Mucosa of descending colon (tissue), 3 donors: ENCODE results near the gene NOL4L. TPM values are rescaled to one million over a fixed set of nuclear protein-coding genes. Genes with fewer than 3 reads are reported as not detected.

Experiments used
- ATAC-seq: fragments of 200-7000 bp; cut with Tn5 transposase; one replicate; pipeline ENCODE4 v1.9.1; 2020; ENCODE audit warnings: mild to moderate bottlenecking, moderate library complexity
- DNase-seq, 3 donors: peaks; one replicate each; pipeline ENCODE4 v3.0.0-alpha.2; 2020
- H3K36me3 ChIP-seq: fragments of 200-600 bp; one replicate; pipeline ENCODE4 v1.8.0; 2021; ENCODE audit warnings: low read depth, mild to moderate bottlenecking
- H3K4me1 ChIP-seq: fragments of 200-600 bp; one replicate; pipeline ENCODE4 v1.8.0; 2021; ENCODE audit warnings: low read depth, mild to moderate bottlenecking
- H3K4me3 ChIP-seq: fragments of 200-600 bp; one replicate; pipeline ENCODE4 v1.8.0; 2021; ENCODE audit warnings: mild to moderate bottlenecking
- H3K9me3 ChIP-seq: fragments of 200-600 bp; one replicate; pipeline ENCODE4 v1.8.0; 2021; ENCODE audit warnings: mild to moderate bottlenecking
- intact Hi-C, 2 donors: fragments of 100-400 bp; cut with DNase I in 1 of 2; cut with micrococcal nuclease in 1 of 2; formaldehyde crosslinking; loops; one replicate each; pipeline versions ENCODE4 v1.11.0 to v1.11.1; 2022; cut with DNase I, micrococcal nuclease
- total RNA-seq, 3 donors: library from RNA; stranded (reverse); fragmentation: NEBNext Ultra II Directional in 2 of 3; extraction: Animal tissue kit (Norgen Biotek cat#: 25700) in 2 of 3; gene quantifications; one replicate each; pipeline versions ENCODE4 v1.2.1 to v1.2.4, GENCODE V29; 2021 to 2023
- TF ChIP-seq, protein P1 (sequence below): fragments of 200-600 bp; IDR thresholded peaks from one replicate; pipeline ENCODE4 v1.8.0; 2022; ENCODE audit warnings: antibody characterized with exemption, mild to moderate bottlenecking
- donor health status: DM: no; HTN: no; CAD: no; lungs with moderate emphysema.
- donor health status: DM: no; HTN: no; CAD: no.
- donor health status: DM: no; HTN: yes; CAD: no.

NOL4L gene
- total RNA-seq, 3 donors from 2014 or later = 46.1 to 75.3 (median 55.1) TPM

DNA sequence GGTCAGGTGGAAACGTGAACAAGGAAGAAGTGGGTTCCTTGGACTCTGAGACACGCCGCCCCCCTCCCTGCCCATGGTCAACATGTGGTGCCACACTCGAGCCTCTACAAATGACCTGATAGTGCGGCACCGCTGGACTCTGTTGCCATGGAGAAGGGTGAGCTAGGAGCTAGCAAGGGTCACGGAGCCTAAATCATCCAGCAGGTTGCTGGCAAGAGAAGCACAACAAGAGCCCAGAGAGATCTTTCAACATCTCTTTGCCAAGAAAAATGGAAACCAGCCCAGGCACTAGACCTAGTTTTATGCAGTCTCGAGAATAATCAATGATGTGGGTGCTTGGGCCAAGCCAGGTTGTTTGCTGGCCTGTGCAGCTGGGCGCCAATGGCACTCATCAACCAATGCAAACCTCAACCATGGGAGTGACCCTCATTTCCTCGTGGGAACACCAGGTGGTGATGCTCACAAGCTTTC lies 69.5 kb downstream of the NOL4L start:
- H3K4me3 ChIP-seq = no peak overlapping the region
- no peaks in the 10 kb centered on the region for H3K4me1 ChIP-seq
- TF ChIP-seq, protein P1, sequence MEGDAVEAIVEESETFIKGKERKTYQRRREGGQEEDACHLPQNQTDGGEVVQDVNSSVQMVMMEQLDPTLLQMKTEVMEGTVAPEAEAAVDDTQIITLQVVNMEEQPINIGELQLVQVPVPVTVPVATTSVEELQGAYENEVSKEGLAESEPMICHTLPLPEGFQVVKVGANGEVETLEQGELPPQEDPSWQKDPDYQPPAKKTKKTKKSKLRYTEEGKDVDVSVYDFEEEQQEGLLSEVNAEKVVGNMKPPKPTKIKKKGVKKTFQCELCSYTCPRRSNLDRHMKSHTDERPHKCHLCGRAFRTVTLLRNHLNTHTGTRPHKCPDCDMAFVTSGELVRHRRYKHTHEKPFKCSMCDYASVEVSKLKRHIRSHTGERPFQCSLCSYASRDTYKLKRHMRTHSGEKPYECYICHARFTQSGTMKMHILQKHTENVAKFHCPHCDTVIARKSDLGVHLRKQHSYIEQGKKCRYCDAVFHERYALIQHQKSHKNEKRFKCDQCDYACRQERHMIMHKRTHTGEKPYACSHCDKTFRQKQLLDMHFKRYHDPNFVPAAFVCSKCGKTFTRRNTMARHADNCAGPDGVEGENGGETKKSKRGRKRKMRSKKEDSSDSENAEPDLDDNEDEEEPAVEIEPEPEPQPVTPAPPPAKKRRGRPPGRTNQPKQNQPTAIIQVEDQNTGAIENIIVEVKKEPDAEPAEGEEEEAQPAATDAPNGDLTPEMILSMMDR = no peak
- H3K9me3 ChIP-seq = no peaks in the 10 kb centered on the region
- DNase-seq (peak in 1 of 3 donors; percentile 19), ATAC-seq (no peak)
- intact Hi-C loops = no loop called here
- H3K36me3 ChIP-seq = no peaks in the 10 kb centered on the region

DNA sequence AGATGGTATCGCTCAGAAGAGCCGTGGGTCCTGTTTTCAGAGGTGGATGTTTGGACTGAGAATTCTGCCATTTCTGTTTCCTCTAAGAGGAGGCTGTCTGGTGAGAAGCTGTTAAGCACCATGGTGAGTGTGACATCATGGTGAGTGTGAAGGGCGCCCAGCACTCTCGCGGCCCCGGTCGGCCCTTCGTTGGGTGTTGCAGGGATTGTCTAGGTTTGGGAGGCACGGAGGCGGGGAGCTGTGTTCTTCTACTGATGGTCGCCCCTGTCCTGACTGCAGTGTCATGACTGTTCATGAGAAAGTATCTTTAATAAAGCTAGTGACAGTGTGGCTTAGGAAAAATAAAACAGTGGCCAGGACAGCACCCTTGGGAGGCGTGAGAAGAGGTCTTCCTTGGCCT lies 70.4 kb downstream of the NOL4L start:
- ATAC-seq = no peak
- Histone ChIP-seq H3K9me3 (no peaks in the 10 kb centered on the region), H3K4me3 (no peak overlapping the region), H3K4me1 (no peaks in the 10 kb centered on the region), H3K36me3 (no peaks in the 10 kb centered on the region)
- DNase-seq = peak in 1 of 3 donors; percentile 13
- TF ChIP-seq, protein P1 = no peak
- intact Hi-C loops = no loop called here

DNA sequence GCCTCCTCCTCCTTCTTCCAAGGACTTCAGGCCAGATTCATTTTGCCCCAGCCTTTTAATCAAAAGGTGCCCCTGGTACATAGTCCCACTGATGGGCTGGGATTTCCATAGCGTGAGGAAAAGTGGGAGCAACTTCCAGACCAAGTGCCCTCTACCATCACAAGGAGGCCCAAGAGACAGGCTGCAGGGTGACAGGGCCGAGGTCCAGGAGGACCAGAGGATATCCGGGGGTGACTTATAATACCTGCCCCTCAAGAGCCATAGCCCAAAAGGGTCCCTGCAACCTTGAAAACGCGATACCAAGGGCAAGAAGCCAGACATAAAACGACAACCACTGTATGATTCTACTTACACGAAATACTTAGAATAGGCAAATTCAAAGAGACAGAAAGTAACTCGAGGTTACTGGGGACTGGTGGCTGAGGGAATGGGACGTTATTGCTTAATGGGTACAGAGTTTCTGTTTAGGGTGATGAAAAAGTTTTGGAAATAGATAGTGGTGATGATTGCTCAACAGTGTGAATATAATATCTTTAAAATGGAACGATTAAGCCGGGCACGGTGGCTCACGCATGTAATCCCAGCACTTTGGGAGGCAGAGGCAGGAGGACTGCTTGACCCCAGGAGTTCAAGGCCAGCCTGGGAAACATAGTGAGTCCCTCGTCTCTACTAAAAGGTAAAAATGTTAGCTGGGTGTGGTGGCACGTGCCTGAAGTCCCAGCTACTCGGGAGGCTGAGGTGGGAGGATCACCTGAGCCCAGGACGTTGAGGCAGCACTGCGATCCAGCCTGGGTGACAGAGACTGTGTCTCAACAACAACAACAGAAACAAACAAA lies 71.9 kb downstream of the NOL4L start:
- ATAC-seq (no peak), DNase-seq (peak in 1 of 3 donors; percentile 7)
- no peaks in the 10 kb centered on the region for H3K9me3 ChIP-seq
- H3K4me3 ChIP-seq = no peak overlapping the region
- H3K4me1 ChIP-seq = no peaks in the 10 kb centered on the region
- H3K36me3 ChIP-seq = no peaks in the 10 kb centered on the region
- TF ChIP-seq, protein P1 = no peak
- intact Hi-C loops = no loop called here

DNA sequence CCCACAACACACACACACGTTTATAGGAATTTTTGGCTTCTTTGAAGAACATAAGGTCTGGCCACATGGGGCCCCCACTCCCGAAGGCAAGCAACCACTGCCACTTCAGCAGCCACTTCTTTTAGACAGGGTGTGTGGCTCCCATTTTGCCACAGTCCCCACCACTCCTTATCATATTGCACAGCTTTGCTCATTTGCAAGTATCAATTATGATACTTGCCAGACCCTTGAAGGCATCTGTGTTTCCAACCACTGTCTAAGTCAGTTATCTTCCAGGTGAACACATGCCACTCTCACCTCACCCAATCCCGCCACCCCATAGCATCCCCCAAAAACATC lies 73.1 kb downstream of the NOL4L start:
- H3K4me3 ChIP-seq = no peak overlapping the region
- intact Hi-C loops = no loop called here
- TF ChIP-seq, protein P1 = no peak
- no peaks in the 10 kb centered on the region for H3K36me3 ChIP-seq
- no peaks in the 10 kb centered on the region for H3K9me3 ChIP-seq
- no peaks in the 10 kb centered on the region for H3K4me1 ChIP-seq
- ATAC-seq (no peak), DNase-seq (no peak)

DNA sequence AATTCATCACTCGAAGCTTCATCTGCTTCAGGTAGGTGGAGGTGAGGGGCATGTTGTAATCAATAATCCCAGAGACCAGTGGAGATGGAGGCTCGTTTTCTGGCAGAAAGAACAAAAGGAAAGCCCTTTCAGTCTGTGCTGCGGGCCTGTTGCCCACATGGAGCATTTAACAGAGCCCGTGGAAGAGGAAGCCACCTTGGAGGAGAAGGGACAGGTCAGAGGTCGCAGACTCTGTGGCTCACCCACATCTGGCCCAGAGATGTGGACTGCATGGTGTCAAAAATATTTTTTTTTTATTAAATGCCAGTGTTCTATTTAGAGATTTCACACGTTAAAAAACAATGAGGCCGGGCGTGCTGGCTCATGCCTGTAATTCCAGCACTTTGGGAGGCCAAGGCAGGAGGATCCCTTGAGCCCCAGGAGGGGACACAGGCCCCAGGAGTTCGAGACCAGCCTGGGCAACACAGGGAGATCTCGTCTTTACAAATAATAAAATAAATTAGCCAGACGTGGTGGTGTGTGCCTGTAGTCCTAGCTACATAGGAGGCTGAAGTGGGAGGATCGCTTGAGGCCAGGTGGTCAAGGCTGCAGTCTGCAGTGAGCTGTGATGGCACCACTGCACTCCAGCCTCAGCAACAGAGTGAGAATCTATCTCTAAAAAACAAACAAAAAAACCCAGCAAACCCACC lies 73.6 kb downstream of the NOL4L start:
- no peaks in the 10 kb centered on the region for H3K4me1 ChIP-seq
- peak in 1 of 3 donors; percentile 15 for DNase-seq
- TF ChIP-seq, protein P1 = no peak
- H3K4me3 ChIP-seq = no peak overlapping the region
- intact Hi-C loops = no loop called here
- no peak for ATAC-seq
- no peaks in the 10 kb centered on the region for H3K36me3 ChIP-seq
- no peaks in the 10 kb centered on the region for H3K9me3 ChIP-seq
